GM06990 (cell line): Measurements from ENCODE around the gene CHADL.
A peak's percentile ranks its signal among the peaks of the same experiment; 100 is the strongest.

Source experiments
- DNase-seq: peaks from one replicate; pipeline ENCODE4 v3.0.0-alpha.2; 2011; ENCODE audit not compliant: insufficient read length; ENCODE audit errors: extremely low read depth
- H3K27me3 ChIP-seq: replicated peaks from 2 replicates; pipeline ENCODE4 v1.6.0; 2011; ENCODE audit warnings: low read length; ENCODE audit not compliant: control insufficient read depth, insufficient read depth
- H3K36me3 ChIP-seq: 2 replicates; pipeline ENCODE4 v1.5.1; 2011; ENCODE audit warnings: low read length; ENCODE audit not compliant: control insufficient read depth, insufficient read depth
- H3K4me3 ChIP-seq: replicated peaks from 2 replicates; pipeline ENCODE4 v1.5.1; 2011; ENCODE audit warnings: low read depth, mild to moderate bottlenecking, control low read depth, low read length
- TF ChIP-seq, protein P1 (sequence below): IDR thresholded peaks from 2 replicates; pipeline ENCODE4 v1.5.1; 2011; ENCODE audit warnings: low read length, control low read depth, mild to moderate bottlenecking, inconsistent platforms; ENCODE audit not compliant: insufficient read depth, poor library complexity, severe bottlenecking

CHADL gene

DNA sequence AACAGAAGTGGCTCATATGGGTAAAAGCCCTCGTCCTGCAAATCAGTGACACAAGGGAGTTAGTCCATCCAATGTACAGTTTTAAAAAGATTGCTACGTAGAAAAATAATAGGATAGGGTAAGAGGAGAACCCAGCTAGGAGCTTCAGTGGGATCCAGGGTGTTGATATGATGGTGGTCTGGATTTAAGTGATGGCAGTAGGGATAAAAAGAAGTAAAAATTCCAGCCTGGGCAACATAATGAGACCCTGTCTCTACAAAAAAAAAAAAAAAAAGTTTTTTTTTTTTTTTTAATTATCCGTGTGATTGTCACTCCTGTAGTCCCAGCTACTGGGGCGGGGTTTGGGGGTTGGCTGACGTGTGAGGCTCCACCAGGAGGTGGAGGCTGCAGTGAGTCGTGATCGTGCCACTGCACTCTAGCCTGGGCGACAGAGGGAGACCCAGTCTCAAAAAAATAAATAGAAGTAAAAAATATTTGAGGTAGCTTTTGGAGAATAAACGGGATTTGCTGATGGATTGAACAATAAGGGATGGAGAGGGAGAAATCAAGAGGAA, 42.6 kb downstream of the CHADL start:
- no peak for DNase-seq

DNA sequence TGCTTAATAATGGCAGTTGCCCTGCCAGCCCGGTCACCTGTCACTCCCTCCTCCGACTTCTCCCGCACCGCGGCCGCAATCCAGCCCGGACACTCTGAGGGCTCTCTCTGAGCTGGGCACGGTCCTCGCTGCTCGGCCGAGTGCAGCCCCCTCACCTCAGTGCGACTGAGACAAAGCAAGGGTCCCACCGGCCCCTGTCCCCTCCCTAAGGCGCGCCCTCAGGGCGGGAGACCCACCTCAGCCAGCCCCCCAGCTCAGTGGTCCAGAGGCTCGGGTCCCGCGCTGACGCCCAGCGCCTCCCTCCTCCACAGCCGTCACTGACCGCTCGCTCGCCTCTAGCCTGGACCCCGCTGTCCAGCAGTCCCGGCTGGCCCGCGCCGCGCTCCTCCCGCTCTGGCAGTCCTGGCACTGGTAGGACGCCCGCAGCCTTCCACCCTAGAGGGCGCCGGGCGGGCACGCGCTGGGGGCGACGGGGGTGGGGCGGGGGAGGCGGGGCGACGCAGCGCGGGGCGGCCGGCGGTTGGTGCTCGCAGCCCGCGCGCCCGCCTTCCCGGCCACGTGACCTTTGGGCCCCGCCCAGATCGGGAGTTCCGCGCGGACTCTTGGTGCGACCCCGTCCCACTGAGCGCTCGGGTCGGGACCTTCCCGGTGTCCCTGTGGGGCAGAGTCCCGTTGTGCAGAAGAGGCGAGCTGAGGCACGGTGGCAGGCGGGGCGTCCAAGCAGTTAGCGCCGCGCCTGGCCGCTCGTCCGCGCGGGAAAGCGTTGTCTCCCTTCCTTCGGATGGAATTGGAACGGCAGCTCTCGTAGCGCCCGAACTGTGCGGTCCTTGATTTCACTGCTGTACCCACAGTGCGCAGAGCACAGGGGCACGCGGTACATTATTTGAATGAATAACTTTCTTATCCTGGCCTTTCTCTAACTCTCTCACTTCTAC, 43.4 kb downstream of the CHADL start:
- Histone ChIP-seq H3K36me3 (no peaks in the 10 kb centered on the region), H3K4me3 (peak overlapping the region; percentile 85), H3K27me3 (no peaks in the 10 kb centered on the region)
- TF ChIP-seq, protein P1, sequence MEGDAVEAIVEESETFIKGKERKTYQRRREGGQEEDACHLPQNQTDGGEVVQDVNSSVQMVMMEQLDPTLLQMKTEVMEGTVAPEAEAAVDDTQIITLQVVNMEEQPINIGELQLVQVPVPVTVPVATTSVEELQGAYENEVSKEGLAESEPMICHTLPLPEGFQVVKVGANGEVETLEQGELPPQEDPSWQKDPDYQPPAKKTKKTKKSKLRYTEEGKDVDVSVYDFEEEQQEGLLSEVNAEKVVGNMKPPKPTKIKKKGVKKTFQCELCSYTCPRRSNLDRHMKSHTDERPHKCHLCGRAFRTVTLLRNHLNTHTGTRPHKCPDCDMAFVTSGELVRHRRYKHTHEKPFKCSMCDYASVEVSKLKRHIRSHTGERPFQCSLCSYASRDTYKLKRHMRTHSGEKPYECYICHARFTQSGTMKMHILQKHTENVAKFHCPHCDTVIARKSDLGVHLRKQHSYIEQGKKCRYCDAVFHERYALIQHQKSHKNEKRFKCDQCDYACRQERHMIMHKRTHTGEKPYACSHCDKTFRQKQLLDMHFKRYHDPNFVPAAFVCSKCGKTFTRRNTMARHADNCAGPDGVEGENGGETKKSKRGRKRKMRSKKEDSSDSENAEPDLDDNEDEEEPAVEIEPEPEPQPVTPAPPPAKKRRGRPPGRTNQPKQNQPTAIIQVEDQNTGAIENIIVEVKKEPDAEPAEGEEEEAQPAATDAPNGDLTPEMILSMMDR: peak; percentile 8
- peak; percentile 77 for DNase-seq

More for the DNA sequence above, 42.6 kb downstream of the CHADL start:
- no peaks in the 10 kb centered on the region for H3K27me3 ChIP-seq
- TF ChIP-seq, protein P1: peak; percentile 8
- H3K4me3 ChIP-seq: peak overlapping the region; percentile 85
- H3K36me3 ChIP-seq: no peaks in the 10 kb centered on the region

DNA sequence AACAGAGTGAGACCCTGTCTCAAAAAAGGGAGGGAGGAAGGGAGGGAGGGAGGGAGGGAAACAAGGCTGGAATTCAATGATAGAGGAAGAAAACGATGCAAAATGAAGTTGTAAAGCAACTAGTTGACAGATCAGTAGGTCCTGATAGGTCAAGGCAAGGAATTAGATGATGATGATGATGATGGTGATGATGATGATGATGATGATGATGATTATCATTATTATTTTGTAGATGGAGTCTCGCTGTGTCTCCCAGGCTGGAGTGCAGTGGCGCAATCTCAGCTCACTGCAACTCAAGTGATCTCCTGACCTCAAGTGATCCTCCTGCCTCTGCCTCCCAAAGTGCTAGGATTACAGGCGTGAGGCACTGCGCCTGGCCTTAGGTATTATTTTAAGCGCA, 46.9 kb downstream of the CHADL start:
- no peak for DNase-seq
- no peak overlapping the region for H3K4me3 ChIP-seq
- no peaks in the 10 kb centered on the region for H3K36me3 ChIP-seq
- no peaks in the 10 kb centered on the region for H3K27me3 ChIP-seq
- TF ChIP-seq, protein P1: no peak

DNA sequence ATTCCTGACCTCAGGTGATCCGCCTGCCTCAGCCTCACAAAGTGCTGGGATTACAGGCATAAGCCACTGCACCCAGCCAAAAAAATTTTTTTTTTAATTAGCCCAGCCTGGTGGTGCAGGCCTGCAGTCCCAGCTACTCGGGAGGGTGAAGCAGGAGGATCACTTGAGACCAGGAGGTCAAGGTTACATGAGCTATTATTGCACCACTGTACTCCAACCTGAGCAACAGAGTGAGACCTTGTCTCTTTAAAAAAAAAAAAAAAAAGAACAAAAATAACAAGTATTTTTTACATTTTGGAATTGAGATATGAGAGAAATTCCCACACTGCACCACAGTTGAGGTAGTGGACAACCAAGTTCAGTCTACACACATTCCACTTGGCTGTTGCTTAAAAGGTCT, 49.3 kb downstream of the CHADL start:
- Histone ChIP-seq H3K36me3 (no peaks in the 10 kb centered on the region), H3K4me3 (no peak overlapping the region), H3K27me3 (no peaks in the 10 kb centered on the region)
- TF ChIP-seq, protein P1: no peak
- DNase-seq: no peak

DNA sequence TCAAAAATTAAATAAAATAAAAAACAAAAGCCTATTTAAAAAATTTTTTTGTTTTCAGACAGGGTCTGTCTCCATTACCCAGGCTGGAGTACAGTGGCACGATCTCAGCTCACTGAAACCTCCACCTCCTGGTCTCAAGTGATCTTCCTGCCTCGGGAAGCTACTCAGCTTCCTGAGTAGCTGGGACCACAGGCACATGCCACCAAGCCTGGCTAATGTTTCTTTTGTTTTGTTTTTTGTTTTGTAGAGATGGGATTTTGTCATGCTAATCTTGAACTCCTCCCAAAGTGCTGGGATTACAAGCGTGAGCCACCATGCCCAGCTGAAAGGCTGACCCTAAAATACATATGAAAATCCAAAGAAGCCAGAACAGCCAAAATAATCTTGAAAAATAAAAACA, 56.1 kb downstream of the CHADL start:
- H3K4me3 ChIP-seq: no peak overlapping the region
- no peaks in the 10 kb centered on the region; the same call in none of the 2 replicates for H3K36me3 ChIP-seq
- no peaks in the 10 kb centered on the region for H3K27me3 ChIP-seq
- TF ChIP-seq, protein P1: no peak
- DNase-seq: no peak
